Duodenal mucosa (tissue), 2 donors: Measurements from ENCODE around the gene AADACL4.

ENCODE experiments used
- H3K27ac ChIP-seq: one replicate; pipeline ENCODE4 v1.7.0; 2013; ENCODE audit warnings: low read depth, low read length
- H3K27me3 ChIP-seq, 2 donors: one replicate each; pipeline ENCODE4 v1.7.0; 2013; ENCODE audit warnings: low read length in 2 of 2, control low read depth in 1 of 2; ENCODE audit not compliant: insufficient read depth in 2 of 2, control insufficient read depth in 1 of 2
- H3K36me3 ChIP-seq, 2 donors: one replicate each; pipeline ENCODE4 v1.7.0; 2013; ENCODE audit warnings: low read length in 2 of 2, control low read depth in 1 of 2; ENCODE audit not compliant: insufficient read depth in 2 of 2, control insufficient read depth in 1 of 2
- H3K4me1 ChIP-seq, 2 donors: one replicate each; pipeline ENCODE4 v1.7.0; 2013; ENCODE audit warnings: low read length in 2 of 2, control low read depth in 1 of 2; ENCODE audit not compliant: insufficient read depth in 2 of 2, control insufficient read depth in 1 of 2
- H3K4me3 ChIP-seq, 2 donors: one replicate each; pipeline ENCODE4 v1.7.0; 2013; ENCODE audit warnings: low read length in 2 of 2, low read depth in 1 of 2
- H3K9ac ChIP-seq, 2 donors: one replicate each; pipeline ENCODE4 v1.7.0; 2013; ENCODE audit warnings: low read length in 2 of 2, low read depth in 1 of 2
- H3K9me3 ChIP-seq, 2 donors: one replicate each; pipeline ENCODE4 v1.7.0; 2013; ENCODE audit warnings: low read length in 2 of 2, control low read depth in 1 of 2; ENCODE audit not compliant: control insufficient read depth in 1 of 2

AADACL4 gene

GRCh38 chr1:12600880-12601633 is 42.8 kb upstream of the AADACL4 start:
- H3K27me3 ChIP-seq, result no peaks in the 10 kb centered on the region
- H3K27ac ChIP-seq, result no peak overlapping the region
- peak overlapping the region in 1 of 2 donors; percentile 15 for H3K9ac ChIP-seq
- H3K9me3 ChIP-seq, result no peaks in the 10 kb centered on the region
- H3K4me1 ChIP-seq, result peaks cover 85 to 92% of the 10 kb centered on the region in 2 donors
- H3K36me3 ChIP-seq, result no peaks in the 10 kb centered on the region
- no peak overlapping the region for H3K4me3 ChIP-seq

- H3K4me3 ChIP-seq, result no peak overlapping the region
- peaks cover 76 to 83% of the 10 kb centered on the region in 2 donors for H3K4me1 ChIP-seq
- peak overlapping the region in 1 of 2 donors; percentile 27 for H3K9ac ChIP-seq
- no peaks in the 10 kb centered on the region for H3K9me3 ChIP-seq
- H3K36me3 ChIP-seq, result peaks cover 0 to 3% of the 10 kb centered on the region in 2 donors
- no peak overlapping the region for H3K27ac ChIP-seq
- no peaks in the 10 kb centered on the region for H3K27me3 ChIP-seq
Observed at GRCh38 chr1:12601700-12602658, 41.9 kb upstream of the AADACL4 start.

GRCh38 chr1:12602659-12603024 is 41.2 kb upstream of the AADACL4 start:
- Histone ChIP-seq H3K9ac (peak overlapping the region in 1 of 2 donors; percentile 27), H3K27me3 (no peaks in the 10 kb centered on the region), H3K4me1 (peaks cover 71 to 78% of the 10 kb centered on the region in 2 donors), H3K4me3 (no peak overlapping the region), H3K36me3 (peaks cover 0 to 8% of the 10 kb centered on the region in 2 donors), H3K9me3 (no peaks in the 10 kb centered on the region), H3K27ac (no peak overlapping the region)

- H3K4me3 ChIP-seq, result no peak overlapping the region
- H3K9ac ChIP-seq, result no peak overlapping the region
- H3K27me3 ChIP-seq, result no peaks in the 10 kb centered on the region
- H3K9me3 ChIP-seq, result no peaks in the 10 kb centered on the region
- H3K4me1 ChIP-seq, result peaks cover 65 to 74% of the 10 kb centered on the region in 2 donors
- peaks cover 0 to 13% of the 10 kb centered on the region in 2 donors for H3K36me3 ChIP-seq
- H3K27ac ChIP-seq, result no peak overlapping the region
Observed at GRCh38 chr1:12603224-12603623, 40.7 kb upstream of the AADACL4 start.

GRCh38 chr1:12604114-12604874 is 39.6 kb upstream of the AADACL4 start:
- Histone ChIP-seq H3K4me1 (peaks cover 62 to 74% of the 10 kb centered on the region in 2 donors), H3K27ac (no peak overlapping the region), H3K36me3 (peaks cover 0 to 15% of the 10 kb centered on the region in 2 donors), H3K9ac (peak overlapping the region in 1 of 2 donors; percentile 22), H3K27me3 (no peaks in the 10 kb centered on the region), H3K4me3 (peak overlapping the region in 1 of 2 donors; percentile 31), H3K9me3 (no peaks in the 10 kb centered on the region)

GRCh38 chr1:12604986-12605385 is 38.9 kb upstream of the AADACL4 start:
- Histone ChIP-seq H3K9ac (no peak overlapping the region), H3K4me3 (no peak overlapping the region), H3K4me1 (peaks cover 59 to 69% of the 10 kb centered on the region in 2 donors), H3K9me3 (no peaks in the 10 kb centered on the region), H3K36me3 (peaks cover 0 to 15% of the 10 kb centered on the region in 2 donors), H3K27me3 (no peaks in the 10 kb centered on the region), H3K27ac (no peak overlapping the region)

GRCh38 chr1:12607263-12607662 is 36.6 kb upstream of the AADACL4 start:
- no peaks in the 10 kb centered on the region for H3K9me3 ChIP-seq
- peaks cover 5 to 34% of the 10 kb centered on the region in 2 donors for H3K36me3 ChIP-seq
- H3K9ac ChIP-seq, result no peak overlapping the region
- H3K27me3 ChIP-seq, result no peaks in the 10 kb centered on the region
- H3K4me1 ChIP-seq, result peaks cover 37 to 51% of the 10 kb centered on the region in 2 donors
- H3K27ac ChIP-seq, result no peak overlapping the region
- no peak overlapping the region for H3K4me3 ChIP-seq

- H3K36me3 ChIP-seq, result peaks cover 5 to 41% of the 10 kb centered on the region in 2 donors
- H3K4me3 ChIP-seq, result no peak overlapping the region
- no peak overlapping the region for H3K27ac ChIP-seq
- no peak overlapping the region for H3K9ac ChIP-seq
- H3K27me3 ChIP-seq, result no peaks in the 10 kb centered on the region
- H3K9me3 ChIP-seq, result no peaks in the 10 kb centered on the region
- peaks cover 31 to 43% of the 10 kb centered on the region in 2 donors for H3K4me1 ChIP-seq
Observed at GRCh38 chr1:12608311-12608957, 35.5 kb upstream of the AADACL4 start.

GRCh38 chr1:12609469-12610003 is 34.3 kb upstream of the AADACL4 start:
- peaks cover 5 to 43% of the 10 kb centered on the region in 2 donors for H3K36me3 ChIP-seq
- no peaks in the 10 kb centered on the region for H3K27me3 ChIP-seq
- H3K4me3 ChIP-seq, result no peak overlapping the region
- no peak overlapping the region for H3K9ac ChIP-seq
- H3K27ac ChIP-seq, result no peak overlapping the region
- peaks cover 26 to 39% of the 10 kb centered on the region in 2 donors for H3K4me1 ChIP-seq
- no peaks in the 10 kb centered on the region for H3K9me3 ChIP-seq
